ENCODE data around the gene MOSMO.
"Not testable (repeated sequence)": the region's sequence is repeated elsewhere in the genome, so short reads cannot be mapped to it uniquely, and the experiment has no call there.

Gene MOSMO

DNA sequence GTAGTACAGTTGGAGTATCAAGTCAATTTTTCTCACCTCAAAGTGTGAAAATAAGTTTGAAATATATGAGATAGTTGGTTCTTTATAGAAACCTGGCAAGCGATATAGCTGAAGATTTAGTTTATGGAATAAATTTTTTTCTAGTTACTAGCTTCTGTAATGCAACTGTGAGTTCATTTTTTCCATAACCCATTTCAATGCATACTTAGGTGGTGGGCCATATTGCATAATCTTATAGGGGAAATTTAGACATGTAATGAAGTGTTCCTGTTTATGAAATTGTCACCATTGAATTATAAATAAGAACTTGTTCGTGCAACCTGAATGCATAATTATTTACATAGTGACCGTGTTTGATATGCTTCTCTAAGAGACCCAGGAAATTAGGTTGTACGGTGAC lies 9.0 kb downstream of the MOSMO start:
- 80% methylated on average over 1 of the region's 4 CpGs; no CpG with 5 or more reads in 1 of the 2 experiments for WGBS, 2 experiments (ENCODE audit: insufficient coverage in 2 of 2)

DNA sequence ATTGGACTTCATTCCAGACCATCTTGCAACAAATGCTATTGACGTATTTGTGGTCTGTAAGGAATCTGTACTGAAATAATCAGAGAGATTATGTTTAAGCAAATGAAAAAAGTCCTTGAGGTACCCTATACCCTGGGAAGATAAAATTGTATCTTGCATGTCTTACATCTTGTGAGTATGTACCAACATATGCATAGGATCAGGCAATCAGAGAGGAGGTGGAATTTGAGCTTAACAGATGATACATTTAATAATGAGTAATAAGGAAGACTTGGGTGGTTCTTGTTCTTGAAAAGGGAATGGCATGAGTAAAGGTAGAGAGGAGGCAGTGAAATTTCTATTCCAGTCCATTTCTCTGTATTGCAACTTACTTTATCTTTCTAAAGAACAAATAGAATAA lies 10.6 kb downstream of the MOSMO start:
- no peaks in the 10 kb centered on the region for H3K9me3 ChIP-seq (ENCODE audit: control insufficient read depth, low read length)
- no peaks in the 10 kb centered on the region for H3K36me3 ChIP-seq (ENCODE audit: control insufficient read depth, insufficient read depth, low read length)
- no peak overlapping the region for H3K27ac ChIP-seq (ENCODE audit: low read depth, low read length, severe bottlenecking)
- no peak overlapping the region for H3K4me3 ChIP-seq (ENCODE audit: extremely low read depth, insufficient read depth, low read length, poor library complexity, severe bottlenecking)
- WGBS, 2 experiments (ENCODE audit: insufficient coverage in 2 of 2): 100% methylated on average over 1 of the region's 1 CpG; no CpG with 5 or more reads in 1 of the 2 experiments
- H3K4me1 ChIP-seq (ENCODE audit: control insufficient read depth, insufficient read depth, low read length, poor library complexity, severe bottlenecking): no peaks in the 10 kb centered on the region

More for the DNA sequence above, 9.0 kb downstream of the MOSMO start:
- Histone ChIP-seq H3K4me1 (ENCODE audit: control insufficient read depth, insufficient read depth, low read length, poor library complexity, severe bottlenecking) (no peaks in the 10 kb centered on the region), H3K9me3 (ENCODE audit: control insufficient read depth, low read length) (no peaks in the 10 kb centered on the region), H3K36me3 (ENCODE audit: control insufficient read depth, insufficient read depth, low read length) (no peaks in the 10 kb centered on the region), H3K4me3 (ENCODE audit: extremely low read depth, insufficient read depth, low read length, poor library complexity, severe bottlenecking) (no peak overlapping the region), H3K27ac (ENCODE audit: low read depth, low read length, severe bottlenecking) (no peak overlapping the region)

DNA sequence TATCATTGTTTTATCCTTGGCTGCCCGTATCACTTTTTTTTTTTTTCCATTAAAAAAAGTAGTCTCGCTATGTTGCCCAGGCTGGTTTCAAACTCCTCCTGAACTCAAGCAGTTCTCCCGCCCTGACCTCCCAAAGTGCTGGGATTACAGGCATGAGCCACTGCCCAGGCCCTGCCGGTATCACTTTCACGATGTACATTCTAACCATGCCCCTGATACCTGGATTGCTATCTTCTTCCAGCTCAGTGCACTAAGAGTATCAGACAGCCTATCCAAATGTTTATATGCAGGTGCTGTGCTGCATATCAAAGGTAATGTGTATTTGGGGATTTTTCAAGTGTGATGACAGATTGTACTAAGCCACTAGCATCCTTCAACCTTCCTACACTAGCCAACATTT lies 14.2 kb downstream of the MOSMO start:
- Histone ChIP-seq H3K4me3 (ENCODE audit: extremely low read depth, insufficient read depth, low read length, poor library complexity, severe bottlenecking) (no peak overlapping the region), H3K4me1 (ENCODE audit: control insufficient read depth, insufficient read depth, low read length, poor library complexity, severe bottlenecking) (peaks cover 9% of the 10 kb centered on the region), H3K36me3 (ENCODE audit: control insufficient read depth, insufficient read depth, low read length) (no peaks in the 10 kb centered on the region), H3K9me3 (ENCODE audit: control insufficient read depth, low read length) (no peaks in the 10 kb centered on the region), H3K27ac (ENCODE audit: low read depth, low read length, severe bottlenecking) (no peak overlapping the region)
- WGBS, 2 experiments (ENCODE audit: insufficient coverage in 2 of 2): 85 to 93% methylated on average over 2 to 3 of the region's 5 CpGs

DNA sequence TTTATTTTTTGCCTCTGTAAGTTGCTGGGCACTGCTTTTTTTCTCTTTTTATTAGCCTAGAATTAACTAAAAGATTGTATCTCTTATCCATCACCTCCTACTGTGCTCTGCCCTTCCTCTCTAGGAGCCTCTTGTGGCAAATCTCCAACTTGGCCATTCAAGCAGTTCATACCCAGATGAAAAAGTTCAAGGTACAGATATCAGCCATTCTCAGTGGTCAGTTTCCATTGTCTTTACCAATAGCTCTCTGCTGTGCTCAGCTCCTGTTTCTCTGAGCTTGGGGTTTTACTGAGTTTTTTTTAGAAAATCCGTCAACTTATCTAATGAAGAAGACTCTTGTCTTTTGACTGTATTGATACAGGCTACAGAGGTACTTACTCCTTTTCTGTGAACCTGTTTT lies 15.6 kb downstream of the MOSMO start:
- H3K36me3 ChIP-seq (ENCODE audit: control insufficient read depth, insufficient read depth, low read length): no peaks in the 10 kb centered on the region
- H3K9me3 ChIP-seq (ENCODE audit: control insufficient read depth, low read length): no peaks in the 10 kb centered on the region
- H3K4me1 ChIP-seq (ENCODE audit: control insufficient read depth, insufficient read depth, low read length, poor library complexity, severe bottlenecking): peaks cover 9% of the 10 kb centered on the region
- H3K4me3 ChIP-seq (ENCODE audit: extremely low read depth, insufficient read depth, low read length, poor library complexity, severe bottlenecking): no peak overlapping the region
- H3K27ac ChIP-seq (ENCODE audit: low read depth, low read length, severe bottlenecking): no peak overlapping the region
- no CpG with 5 or more reads among the region's 1 CpG for WGBS, 2 experiments (ENCODE audit: insufficient coverage in 2 of 2)

DNA sequence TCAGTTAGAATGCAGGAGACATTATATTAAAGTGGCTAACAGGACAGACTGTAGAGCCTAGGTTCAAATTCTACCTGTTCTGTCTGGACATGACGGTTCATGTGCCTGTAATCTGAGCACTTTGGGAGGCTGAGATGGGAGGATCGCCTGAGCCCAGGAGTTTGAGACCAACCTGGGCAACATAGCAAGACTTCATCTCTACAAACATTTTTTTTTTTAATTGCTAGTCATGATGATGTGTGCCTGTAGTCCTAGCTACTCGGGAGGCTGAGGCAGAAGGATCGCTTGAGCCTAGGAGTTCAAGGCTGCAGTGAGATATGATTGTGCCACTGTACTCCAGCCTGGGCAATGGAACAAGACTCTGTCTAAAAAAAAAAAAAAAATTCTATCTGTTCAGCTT lies 16.9 kb downstream of the MOSMO start:
- H3K27ac ChIP-seq (ENCODE audit: low read depth, low read length, severe bottlenecking); H3K4me3 ChIP-seq (ENCODE audit: extremely low read depth, insufficient read depth, low read length, poor library complexity, severe bottlenecking); H3K36me3 ChIP-seq (ENCODE audit: control insufficient read depth, insufficient read depth, low read length); H3K4me1 ChIP-seq (ENCODE audit: control insufficient read depth, insufficient read depth, low read length, poor library complexity, severe bottlenecking); H3K9me3 ChIP-seq (ENCODE audit: control insufficient read depth, low read length): not testable (repeated sequence)
- 80 to 83% methylated on average over 1 of the region's 4 CpGs for WGBS, 2 experiments (ENCODE audit: insufficient coverage in 2 of 2)

DNA sequence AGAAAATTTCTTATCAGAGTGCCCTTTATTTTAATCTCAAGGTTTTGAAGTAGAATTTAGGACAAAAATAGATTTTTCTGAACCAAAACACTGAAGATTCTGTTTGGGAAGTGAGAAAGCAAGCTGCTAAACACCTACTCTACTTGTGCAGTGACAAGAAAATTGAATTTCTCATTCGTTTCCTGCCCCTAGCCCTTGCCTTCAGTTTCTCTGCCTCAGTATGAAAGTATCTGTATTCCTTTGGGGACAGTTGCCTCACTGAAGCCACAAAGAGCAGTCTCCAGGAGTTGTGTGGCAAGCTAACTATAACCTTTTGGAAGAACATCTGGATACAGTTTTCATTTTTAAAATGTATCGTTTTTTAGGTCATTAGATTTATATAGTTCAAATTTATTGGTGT lies 19.7 kb downstream of the MOSMO start:
- Histone ChIP-seq H3K36me3 (ENCODE audit: control insufficient read depth, insufficient read depth, low read length) (peaks cover 9% of the 10 kb centered on the region), H3K4me1 (ENCODE audit: control insufficient read depth, insufficient read depth, low read length, poor library complexity, severe bottlenecking) (peaks cover 9% of the 10 kb centered on the region), H3K27ac (ENCODE audit: low read depth, low read length, severe bottlenecking) (no peak overlapping the region), H3K4me3 (ENCODE audit: extremely low read depth, insufficient read depth, low read length, poor library complexity, severe bottlenecking) (no peak overlapping the region), H3K9me3 (ENCODE audit: control insufficient read depth, low read length) (no peaks in the 10 kb centered on the region)
- 89% methylated on average over 1 of the region's 2 CpGs; no CpG with 5 or more reads in 1 of the 2 experiments for WGBS, 2 experiments (ENCODE audit: insufficient coverage in 2 of 2)

DNA sequence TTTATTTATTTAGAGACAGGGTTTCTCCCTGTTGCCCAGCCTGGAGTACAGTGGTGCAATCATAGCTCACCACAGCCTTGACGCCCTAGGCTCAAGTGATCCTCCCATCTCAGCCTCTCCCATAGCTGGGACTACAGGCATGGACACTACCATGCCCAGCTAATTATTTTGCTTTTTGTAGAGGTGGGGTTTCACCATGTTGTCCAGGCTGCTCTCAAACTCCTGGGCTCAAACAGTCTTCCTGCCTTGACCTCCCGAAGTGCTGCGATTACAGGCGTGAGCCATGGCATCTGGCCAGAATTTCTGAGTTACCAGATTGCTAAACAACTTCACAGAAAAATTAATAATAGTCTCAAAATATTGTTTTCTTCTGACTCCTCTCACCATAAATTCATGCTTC lies 21.7 kb downstream of the MOSMO start:
- peaks cover 9% of the 10 kb centered on the region for H3K4me1 ChIP-seq (ENCODE audit: control insufficient read depth, insufficient read depth, low read length, poor library complexity, severe bottlenecking)
- H3K27ac ChIP-seq (ENCODE audit: low read depth, low read length, severe bottlenecking): no peak overlapping the region
- H3K9me3 ChIP-seq (ENCODE audit: control insufficient read depth, low read length): no peaks in the 10 kb centered on the region
- H3K36me3 ChIP-seq (ENCODE audit: control insufficient read depth, insufficient read depth, low read length): peaks cover 9% of the 10 kb centered on the region
- no peak overlapping the region for H3K4me3 ChIP-seq (ENCODE audit: extremely low read depth, insufficient read depth, low read length, poor library complexity, severe bottlenecking)
- WGBS, 2 experiments (ENCODE audit: insufficient coverage in 2 of 2): 91 to 100% methylated on average over 3 of the region's 4 CpGs

DNA sequence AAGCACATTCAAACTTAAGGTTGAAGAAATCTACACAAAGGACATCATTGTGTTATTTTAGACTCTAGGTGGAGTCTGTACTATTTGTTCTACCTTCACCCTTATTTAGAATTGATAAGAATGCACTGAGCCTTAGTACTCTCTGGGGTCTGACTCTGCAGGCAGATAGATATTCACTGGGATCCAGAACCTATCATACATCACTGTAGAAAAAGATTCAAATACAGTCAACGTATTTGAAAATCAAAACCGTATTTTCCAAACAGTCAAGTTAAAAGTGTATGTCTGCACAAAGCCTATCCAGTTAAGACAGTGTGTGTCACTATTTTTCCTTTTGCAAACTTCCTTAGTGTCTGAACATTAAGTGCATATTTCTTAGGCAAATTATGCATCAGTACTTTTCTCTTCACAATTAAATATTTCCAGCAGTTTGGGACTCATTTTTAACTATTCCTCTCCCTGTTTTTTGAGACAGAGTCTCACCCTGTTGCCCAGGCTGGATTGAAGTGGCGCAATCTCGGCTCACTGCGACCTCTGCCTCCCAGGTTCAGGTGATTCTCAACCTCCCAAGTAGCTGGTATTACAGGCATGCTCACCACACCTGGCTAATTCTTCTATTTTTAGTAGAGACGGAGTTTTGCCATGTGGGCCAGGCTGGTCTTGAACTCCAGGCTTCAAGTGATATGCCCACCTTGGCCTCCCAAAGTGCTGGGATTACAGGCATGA lies 22.3 kb downstream of the MOSMO start:
- H3K9me3 ChIP-seq (ENCODE audit: control insufficient read depth, low read length): no peaks in the 10 kb centered on the region
- H3K4me1 ChIP-seq (ENCODE audit: control insufficient read depth, insufficient read depth, low read length, poor library complexity, severe bottlenecking): peaks cover 9% of the 10 kb centered on the region
- 88 to 89% methylated on average over 4 to 5 of the region's 6 CpGs for WGBS, 2 experiments (ENCODE audit: insufficient coverage in 2 of 2)
- H3K27ac ChIP-seq (ENCODE audit: low read depth, low read length, severe bottlenecking): no peak overlapping the region
- H3K36me3 ChIP-seq (ENCODE audit: control insufficient read depth, insufficient read depth, low read length): peaks cover 9% of the 10 kb centered on the region
- no peak overlapping the region for H3K4me3 ChIP-seq (ENCODE audit: extremely low read depth, insufficient read depth, low read length, poor library complexity, severe bottlenecking)

DNA sequence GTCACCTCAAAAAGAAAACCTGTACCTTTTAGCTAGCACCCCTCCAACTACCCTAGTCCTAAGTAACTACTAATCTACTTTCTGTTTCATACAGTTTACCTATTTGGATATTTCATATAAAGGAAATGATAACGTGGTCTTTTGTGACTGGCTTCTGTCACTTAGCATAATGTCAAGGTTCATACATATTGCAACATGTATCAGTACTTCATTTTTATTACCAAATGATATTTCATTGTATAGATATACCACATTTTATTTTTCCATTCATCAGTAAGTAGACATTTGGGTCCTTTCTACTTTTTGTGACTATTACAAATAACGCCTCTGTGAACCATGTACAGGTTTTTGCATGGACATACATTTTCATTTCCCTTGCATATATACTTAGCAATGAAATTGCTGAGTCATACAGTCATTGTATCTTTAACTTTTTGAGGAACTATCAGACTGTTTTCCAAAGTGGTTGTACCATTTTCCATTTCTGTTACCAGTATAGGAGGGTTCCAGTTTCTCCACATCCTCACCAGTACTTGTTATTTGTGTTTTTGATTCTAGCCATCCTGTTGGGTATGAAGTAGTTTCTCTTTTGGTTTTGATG lies 23.7 kb downstream of the MOSMO start:
- Histone ChIP-seq H3K4me1 (ENCODE audit: control insufficient read depth, insufficient read depth, low read length, poor library complexity, severe bottlenecking) (peaks cover 5% of the 10 kb centered on the region), H3K36me3 (ENCODE audit: control insufficient read depth, insufficient read depth, low read length) (peaks cover 9% of the 10 kb centered on the region), H3K27ac (ENCODE audit: low read depth, low read length, severe bottlenecking) (no peak overlapping the region), H3K4me3 (ENCODE audit: extremely low read depth, insufficient read depth, low read length, poor library complexity, severe bottlenecking) (no peak overlapping the region), H3K9me3 (ENCODE audit: control insufficient read depth, low read length) (no peaks in the 10 kb centered on the region)
- WGBS, 2 experiments (ENCODE audit: insufficient coverage in 2 of 2): no CpG with 5 or more reads among the region's 2 CpGs

DNA sequence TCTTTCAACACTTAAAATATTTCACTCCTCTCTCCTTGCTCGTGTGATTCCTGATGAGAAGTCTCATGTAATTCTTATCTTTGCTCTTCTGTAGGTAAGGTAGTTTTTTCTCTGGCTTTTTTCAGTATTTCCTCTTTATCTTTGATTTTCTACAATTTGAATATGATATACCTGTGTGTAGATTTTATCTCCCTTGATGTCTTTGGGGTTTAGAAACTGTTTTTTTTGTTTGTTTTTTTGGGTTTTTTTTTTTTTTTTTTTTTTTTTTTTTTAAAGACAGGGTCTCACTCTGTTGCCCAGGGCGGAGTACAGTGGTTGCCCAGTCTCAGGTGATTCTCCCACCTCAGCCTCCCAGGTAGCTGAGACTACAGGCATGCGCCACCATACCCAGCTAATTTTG lies 26.6 kb downstream of the MOSMO start:
- H3K4me3 ChIP-seq (ENCODE audit: extremely low read depth, insufficient read depth, low read length, poor library complexity, severe bottlenecking): no peak overlapping the region
- H3K9me3 ChIP-seq (ENCODE audit: control insufficient read depth, low read length): no peaks in the 10 kb centered on the region
- H3K27ac ChIP-seq (ENCODE audit: low read depth, low read length, severe bottlenecking): no peak overlapping the region
- no CpG with 5 or more reads among the region's 3 CpGs for WGBS, 2 experiments (ENCODE audit: insufficient coverage in 2 of 2)
- H3K36me3 ChIP-seq (ENCODE audit: control insufficient read depth, insufficient read depth, low read length): peaks cover 9% of the 10 kb centered on the region
- no peaks in the 10 kb centered on the region for H3K4me1 ChIP-seq (ENCODE audit: control insufficient read depth, insufficient read depth, low read length, poor library complexity, severe bottlenecking)

DNA sequence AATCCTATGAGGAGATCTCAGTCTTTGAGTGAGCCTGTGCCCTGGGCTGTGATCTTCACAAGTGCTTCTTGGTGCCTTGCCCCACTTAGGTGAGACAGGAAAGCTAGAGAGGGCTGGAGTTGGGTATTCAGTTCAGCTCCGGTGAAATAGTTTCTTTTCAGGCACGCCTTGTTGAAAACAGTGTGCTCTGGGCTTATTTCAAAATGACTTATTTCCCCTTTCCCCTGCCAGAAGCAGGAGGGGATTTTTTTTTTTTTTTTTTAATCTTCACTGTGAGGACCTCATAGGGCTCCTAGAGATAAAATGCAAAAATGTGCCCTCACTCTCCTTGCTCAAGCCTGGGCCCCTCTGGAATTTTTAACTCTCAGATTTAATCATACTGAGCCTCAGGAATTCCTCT lies 27.2 kb downstream of the MOSMO start:
- Histone ChIP-seq H3K4me3 (ENCODE audit: extremely low read depth, insufficient read depth, low read length, poor library complexity, severe bottlenecking) (no peak overlapping the region), H3K36me3 (ENCODE audit: control insufficient read depth, insufficient read depth, low read length) (peaks cover 3% of the 10 kb centered on the region), H3K27ac (ENCODE audit: low read depth, low read length, severe bottlenecking) (no peak overlapping the region), H3K9me3 (ENCODE audit: control insufficient read depth, low read length) (no peaks in the 10 kb centered on the region), H3K4me1 (ENCODE audit: control insufficient read depth, insufficient read depth, low read length, poor library complexity, severe bottlenecking) (no peaks in the 10 kb centered on the region)
- WGBS, 2 experiments (ENCODE audit: insufficient coverage in 2 of 2): no CpG with 5 or more reads among the region's 2 CpGs
